Measurements from ENCODE around the gene F5. TPM values are rescaled to one million over a fixed set of nuclear protein-coding genes. Genes with fewer than 3 reads are reported as not detected.

F5 gene
- polyA plus RNA-seq, 1 experiment, result not detected

- DNase-seq (ENCODE audit: low read depth, low spot score), result no peak
- peaks cover 4% of the 10 kb centered on the region for H3K27me3 ChIP-seq (ENCODE audit: control insufficient read depth, insufficient read depth, low read length)
- TF ChIP-seq, protein P1, sequence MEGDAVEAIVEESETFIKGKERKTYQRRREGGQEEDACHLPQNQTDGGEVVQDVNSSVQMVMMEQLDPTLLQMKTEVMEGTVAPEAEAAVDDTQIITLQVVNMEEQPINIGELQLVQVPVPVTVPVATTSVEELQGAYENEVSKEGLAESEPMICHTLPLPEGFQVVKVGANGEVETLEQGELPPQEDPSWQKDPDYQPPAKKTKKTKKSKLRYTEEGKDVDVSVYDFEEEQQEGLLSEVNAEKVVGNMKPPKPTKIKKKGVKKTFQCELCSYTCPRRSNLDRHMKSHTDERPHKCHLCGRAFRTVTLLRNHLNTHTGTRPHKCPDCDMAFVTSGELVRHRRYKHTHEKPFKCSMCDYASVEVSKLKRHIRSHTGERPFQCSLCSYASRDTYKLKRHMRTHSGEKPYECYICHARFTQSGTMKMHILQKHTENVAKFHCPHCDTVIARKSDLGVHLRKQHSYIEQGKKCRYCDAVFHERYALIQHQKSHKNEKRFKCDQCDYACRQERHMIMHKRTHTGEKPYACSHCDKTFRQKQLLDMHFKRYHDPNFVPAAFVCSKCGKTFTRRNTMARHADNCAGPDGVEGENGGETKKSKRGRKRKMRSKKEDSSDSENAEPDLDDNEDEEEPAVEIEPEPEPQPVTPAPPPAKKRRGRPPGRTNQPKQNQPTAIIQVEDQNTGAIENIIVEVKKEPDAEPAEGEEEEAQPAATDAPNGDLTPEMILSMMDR (IDR thresholded peaks at IDR 0.05; ENCODE audit: low read depth, low read length), result no peak
- ChIA-PET POLR2A (no interaction called here), CTCF (no interaction called here)
- no peaks in the 10 kb centered on the region for H3K9me3 ChIP-seq (ENCODE audit: control insufficient read depth, insufficient read depth, low read length)
- no peak overlapping the region for H3K27ac ChIP-seq (ENCODE audit: low read depth, low read length)
- no peak overlapping the region for H3K4me3 ChIP-seq (ENCODE audit: low read depth, low read length)
Measured at GRCh38 chr1:169527001-169527400, 59.3 kb downstream of the F5 start.

DNA sequence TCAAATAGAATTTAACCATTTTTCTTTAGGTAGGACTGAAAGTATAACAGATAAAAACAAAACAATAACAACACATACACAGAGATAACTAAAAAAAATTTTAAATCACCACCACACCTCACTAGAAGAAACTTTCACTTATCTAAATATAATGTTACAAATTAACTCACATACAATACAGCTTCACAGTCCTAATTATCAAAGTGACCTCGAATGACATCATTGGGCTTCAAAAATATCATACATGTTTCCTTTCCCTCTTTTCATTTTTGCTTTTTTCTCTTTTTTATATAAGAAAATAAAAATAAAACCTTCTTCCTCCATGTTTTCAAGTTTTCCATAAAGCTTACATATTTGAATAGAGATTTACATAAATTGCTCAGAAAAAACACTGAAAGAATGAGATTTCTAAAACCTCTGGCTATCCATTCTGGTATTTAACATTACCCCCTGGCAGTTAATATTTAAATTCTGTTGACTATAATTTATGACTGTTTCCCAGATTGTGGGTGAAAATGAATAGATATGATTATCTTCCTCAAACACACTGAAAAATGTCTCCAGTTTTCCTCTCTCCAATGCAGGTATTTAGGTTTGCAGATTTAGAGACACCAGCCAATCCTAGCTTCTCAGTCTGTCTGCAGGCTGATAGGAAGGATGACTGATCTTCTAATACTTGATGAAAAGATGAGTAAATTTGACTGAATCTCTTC, 60.0 kb downstream of the F5 start:
- no peak for DNase-seq (ENCODE audit: low read depth, low spot score)
- POLR2A ChIA-PET, result no interaction called here
- CTCF ChIA-PET, result no interaction called here

GRCh38 chr1:169525391-169525790, 60.9 kb downstream of the F5 start:
- Histone ChIP-seq H3K27ac (ENCODE audit: low read depth, low read length) (no peak overlapping the region), H3K9me3 (ENCODE audit: control insufficient read depth, insufficient read depth, low read length) (no peaks in the 10 kb centered on the region), H3K4me3 (ENCODE audit: low read depth, low read length) (no peak overlapping the region), H3K27me3 (ENCODE audit: control insufficient read depth, insufficient read depth, low read length) (peaks cover 4% of the 10 kb centered on the region)
- TF ChIP-seq, protein P1 (IDR thresholded peaks at IDR 0.05; ENCODE audit: low read depth, low read length), result no peak
- DNase-seq (ENCODE audit: low read depth, low spot score), result no peak
- ChIA-PET POLR2A (no interaction called here), CTCF (no interaction called here)

More for the DNA sequence above, 60.0 kb downstream of the F5 start:
- Histone ChIP-seq H3K27ac (ENCODE audit: low read depth, low read length) (no peak overlapping the region), H3K4me3 (ENCODE audit: low read depth, low read length) (no peak overlapping the region), H3K27me3 (ENCODE audit: control insufficient read depth, insufficient read depth, low read length) (peaks cover 4% of the 10 kb centered on the region), H3K9me3 (ENCODE audit: control insufficient read depth, insufficient read depth, low read length) (no peaks in the 10 kb centered on the region)
- TF ChIP-seq, protein P1 (IDR thresholded peaks at IDR 0.05; ENCODE audit: low read depth, low read length), result no peak

GRCh38 chr1:169523904-169524303, 62.4 kb downstream of the F5 start:
- H3K27ac ChIP-seq (ENCODE audit: low read depth, low read length), result no peak overlapping the region
- H3K9me3 ChIP-seq (ENCODE audit: control insufficient read depth, insufficient read depth, low read length), result no peaks in the 10 kb centered on the region
- ChIA-PET CTCF (no interaction called here), POLR2A (no interaction called here)
- TF ChIP-seq, protein P1 (IDR thresholded peaks at IDR 0.05; ENCODE audit: low read depth, low read length), result no peak
- no peak overlapping the region for H3K4me3 ChIP-seq (ENCODE audit: low read depth, low read length)
- no peaks in the 10 kb centered on the region for H3K27me3 ChIP-seq (ENCODE audit: control insufficient read depth, insufficient read depth, low read length)
- DNase-seq (ENCODE audit: low read depth, low spot score), result no peak

GRCh38 chr1:169521226-169521625, 65.1 kb downstream of the F5 start:
- DNase-seq (ENCODE audit: low read depth, low spot score), result no peak
- Histone ChIP-seq H3K4me3 (ENCODE audit: low read depth, low read length) (no peak overlapping the region), H3K9me3 (ENCODE audit: control insufficient read depth, insufficient read depth, low read length) (no peaks in the 10 kb centered on the region), H3K27me3 (ENCODE audit: control insufficient read depth, insufficient read depth, low read length) (no peaks in the 10 kb centered on the region), H3K27ac (ENCODE audit: low read depth, low read length) (no peak overlapping the region)
- ChIA-PET POLR2A (no interaction called here), CTCF (no interaction called here)
- TF ChIP-seq, protein P1 (IDR thresholded peaks at IDR 0.05; ENCODE audit: low read depth, low read length), result no peak

Data from AG04450 (cell line).